ENCODE measurements around the gene CXADR.

CXADR gene

GRCh38 chr21:17631195-17631594, 118.4 kb downstream of the CXADR start:
- no peak overlapping the region for H3K27ac ChIP-seq (replicated peaks)
- TF ChIP-seq SPI1 (IDR thresholded peaks at IDR 0.05; ENCODE audit: borderline replicate concordance, low read depth) = no peak
- TF ChIP-seq CTCF (IDR thresholded peaks at IDR 0.05; ENCODE audit: insufficient read depth, low read length) = no peak
- TF ChIP-seq GABPA (IDR thresholded peaks at IDR 0.05; ENCODE audit: low read depth) = no peak
- TF ChIP-seq, protein P1, sequence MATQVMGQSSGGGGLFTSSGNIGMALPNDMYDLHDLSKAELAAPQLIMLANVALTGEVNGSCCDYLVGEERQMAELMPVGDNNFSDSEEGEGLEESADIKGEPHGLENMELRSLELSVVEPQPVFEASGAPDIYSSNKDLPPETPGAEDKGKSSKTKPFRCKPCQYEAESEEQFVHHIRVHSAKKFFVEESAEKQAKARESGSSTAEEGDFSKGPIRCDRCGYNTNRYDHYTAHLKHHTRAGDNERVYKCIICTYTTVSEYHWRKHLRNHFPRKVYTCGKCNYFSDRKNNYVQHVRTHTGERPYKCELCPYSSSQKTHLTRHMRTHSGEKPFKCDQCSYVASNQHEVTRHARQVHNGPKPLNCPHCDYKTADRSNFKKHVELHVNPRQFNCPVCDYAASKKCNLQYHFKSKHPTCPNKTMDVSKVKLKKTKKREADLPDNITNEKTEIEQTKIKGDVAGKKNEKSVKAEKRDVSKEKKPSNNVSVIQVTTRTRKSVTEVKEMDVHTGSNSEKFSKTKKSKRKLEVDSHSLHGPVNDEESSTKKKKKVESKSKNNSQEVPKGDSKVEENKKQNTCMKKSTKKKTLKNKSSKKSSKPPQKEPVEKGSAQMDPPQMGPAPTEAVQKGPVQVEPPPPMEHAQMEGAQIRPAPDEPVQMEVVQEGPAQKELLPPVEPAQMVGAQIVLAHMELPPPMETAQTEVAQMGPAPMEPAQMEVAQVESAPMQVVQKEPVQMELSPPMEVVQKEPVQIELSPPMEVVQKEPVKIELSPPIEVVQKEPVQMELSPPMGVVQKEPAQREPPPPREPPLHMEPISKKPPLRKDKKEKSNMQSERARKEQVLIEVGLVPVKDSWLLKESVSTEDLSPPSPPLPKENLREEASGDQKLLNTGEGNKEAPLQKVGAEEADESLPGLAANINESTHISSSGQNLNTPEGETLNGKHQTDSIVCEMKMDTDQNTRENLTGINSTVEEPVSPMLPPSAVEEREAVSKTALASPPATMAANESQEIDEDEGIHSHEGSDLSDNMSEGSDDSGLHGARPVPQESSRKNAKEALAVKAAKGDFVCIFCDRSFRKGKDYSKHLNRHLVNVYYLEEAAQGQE (IDR thresholded peaks at IDR 0.05; ENCODE audit: insufficient replicate concordance, low read depth) = no peak
- TF ChIP-seq POLR2AphosphoS5 (IDR thresholded peaks at IDR 0.05; ENCODE audit: low read depth) = no peak
- no peak for DNase-seq (ENCODE audit: low read depth in 1 of 2, low spot score in 1 of 2)
- H3K27me3 ChIP-seq (ENCODE audit: insufficient read depth, poor library complexity, severe bottlenecking) = no peaks in the 10 kb centered on the region
- H3K4me3 ChIP-seq (replicated peaks; ENCODE audit: insufficient read depth, low read length) = no peak overlapping the region

GRCh38 chr21:17636711-17637110, 123.9 kb downstream of the CXADR start:
- Histone ChIP-seq H3K27me3 (ENCODE audit: insufficient read depth, poor library complexity, severe bottlenecking) (no peaks in the 10 kb centered on the region), H3K27ac (replicated peaks) (no peak overlapping the region), H3K4me3 (replicated peaks; ENCODE audit: insufficient read depth, low read length) (no peak overlapping the region)
- no peak for TF ChIP-seq SPI1 (IDR thresholded peaks at IDR 0.05; ENCODE audit: borderline replicate concordance, low read depth)
- no peak for TF ChIP-seq GABPA (IDR thresholded peaks at IDR 0.05; ENCODE audit: low read depth)
- no peak for TF ChIP-seq POLR2AphosphoS5 (IDR thresholded peaks at IDR 0.05; ENCODE audit: low read depth)
- TF ChIP-seq CTCF (IDR thresholded peaks at IDR 0.05; ENCODE audit: insufficient read depth, low read length) = no peak
- TF ChIP-seq, protein P1 (IDR thresholded peaks at IDR 0.05; ENCODE audit: insufficient replicate concordance, low read depth) = no peak
- no peak for DNase-seq (ENCODE audit: low read depth in 1 of 2, low spot score in 1 of 2)

DNA sequence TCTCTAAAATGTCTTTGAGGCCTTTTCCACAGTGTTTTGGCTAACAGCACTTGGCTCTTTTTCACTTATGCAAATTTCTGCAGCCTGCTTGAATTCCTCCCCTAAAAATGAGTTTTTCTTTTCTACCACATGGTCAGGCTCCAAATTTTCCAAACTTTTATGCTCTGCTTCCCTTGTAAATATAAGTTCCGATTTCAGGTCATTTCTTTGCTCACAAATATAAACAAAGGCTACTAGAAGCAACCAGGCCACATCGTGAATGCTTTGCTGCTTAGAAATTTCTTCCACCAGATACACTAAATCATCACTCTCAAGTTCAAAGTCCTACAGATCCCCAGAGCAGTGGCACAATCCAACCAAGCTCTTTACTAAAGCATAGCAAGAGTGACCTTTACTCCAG, 128.0 kb downstream of the CXADR start:
- H3K27ac ChIP-seq (replicated peaks) = no peak overlapping the region
- H3K4me3 ChIP-seq (replicated peaks; ENCODE audit: insufficient read depth, low read length) = no peak overlapping the region
- H3K27me3 ChIP-seq (ENCODE audit: insufficient read depth, poor library complexity, severe bottlenecking) = no peaks in the 10 kb centered on the region
- no peak for DNase-seq (ENCODE audit: low read depth in 1 of 2, low spot score in 1 of 2)
- TF ChIP-seq GABPA (IDR thresholded peaks at IDR 0.05; ENCODE audit: low read depth) (no peak), CTCF (IDR thresholded peaks at IDR 0.05; ENCODE audit: insufficient read depth, low read length) (no peak), POLR2AphosphoS5 (IDR thresholded peaks at IDR 0.05; ENCODE audit: low read depth) (no peak), SPI1 (IDR thresholded peaks at IDR 0.05; ENCODE audit: borderline replicate concordance, low read depth) (no peak)
- TF ChIP-seq, protein P1 (IDR thresholded peaks at IDR 0.05; ENCODE audit: insufficient replicate concordance, low read depth) = no peak

All from HL-60 (cell line).